OCI-LY7 (cell line): ENCODE data around the gene ZNF407. TPM values are rescaled to one million over a fixed set of nuclear protein-coding genes. Genes with fewer than 3 reads are reported as not detected.

Source experiments
- BruUV-seq: library from RNA; stranded (reverse); fragments of 400-500 nt; replicated peaks from 2 replicates; lab custom pipeline; 2021; lab: Mats Ljungman, UMichigan
- CTCF ChIA-PET: fragments of 300-600 bp; sonication (Branson Sonifier 250); formaldehyde crosslinking; loops from one replicate; lab custom pipeline; 2022; ENCODE audit warnings: antibody characterized with exemption; ENCODE audit not compliant: unreplicated experiment; lab: Charles Lee
- POLR2A ChIA-PET: fragments of 300-600 bp; sonication (Branson Sonifier 250); formaldehyde crosslinking; loops from one replicate; lab custom pipeline; 2022; ENCODE audit warnings: antibody characterized with exemption; lab: Charles Lee
- DNase-seq: peaks from one replicate; pipeline ENCODE4 v3.0.0-alpha.2; 2015; ENCODE audit warnings: low spot score
- H2AFZ ChIP-seq: fragments of 200-600 bp; sonication (generic), shearing (Covaris generic); 2 replicates; pipeline ENCODE4 v1.6.1; 2014; ENCODE audit warnings: mild to moderate bottlenecking, antibody characterized with exemption, low read length, moderate library complexity
- H3K27ac ChIP-seq: fragments of 200-600 bp; sonication (generic); 2 replicates; pipeline ENCODE4 v1.5.1; 2014; ENCODE audit warnings: mixed run types, low read depth, mild to moderate bottlenecking, moderate library complexity, low read length, inconsistent platforms; ENCODE audit not compliant: poor library complexity, severe bottlenecking
- H3K36me3 ChIP-seq: fragments of 200-600 bp; sonication (generic); 2 replicates; pipeline ENCODE4 v1.6.1; 2014; ENCODE audit warnings: mild to moderate bottlenecking, antibody characterized with exemption, low read length, moderate library complexity, mixed read lengths; ENCODE audit not compliant: insufficient read depth
- H3K4me1 ChIP-seq: fragments of 200-600 bp; sonication (generic); 2 replicates; pipeline ENCODE4 v1.5.1; 2014; ENCODE audit warnings: mild to moderate bottlenecking, low read length; ENCODE audit not compliant: insufficient read depth, poor library complexity, severe bottlenecking
- H3K4me2 ChIP-seq: fragments of 200-600 bp; sonication (generic); 2 replicates; pipeline ENCODE4 v1.6.1; 2014; ENCODE audit warnings: mild to moderate bottlenecking, low read length
- H3K4me3 ChIP-seq: fragments of 200-600 bp; sonication (generic); 2 replicates; pipeline ENCODE4 v1.5.1; 2014; ENCODE audit warnings: mild to moderate bottlenecking, low read depth, low read length; ENCODE audit not compliant: poor library complexity, severe bottlenecking
- H3K79me2 ChIP-seq: fragments of 200-600 bp; sonication (generic); 2 replicates; pipeline ENCODE4 v1.6.1; 2016; ENCODE audit warnings: low read depth, mild to moderate bottlenecking, low read length, moderate library complexity, mixed read lengths; ENCODE audit not compliant: insufficient read depth
- H3K9me2 ChIP-seq: fragments of 200-600 bp; sonication (generic); 2 replicates; pipeline ENCODE4 v1.6.1; 2016; ENCODE audit warnings: mild to moderate bottlenecking, low read length, mixed read lengths; ENCODE audit not compliant: insufficient read depth
- H3K9me3 ChIP-seq: fragments of 200-600 bp; sonication (generic); 2 replicates; pipeline ENCODE4 v1.6.1; 2014; ENCODE audit warnings: mild to moderate bottlenecking, mixed run types, low read length, mixed read lengths
- H4K20me1 ChIP-seq: fragments of 200-600 bp; sonication (generic); 2 replicates; pipeline ENCODE4 v1.6.1; 2014; ENCODE audit warnings: mild to moderate bottlenecking, antibody characterized with exemption, low read length, moderate library complexity, mixed read lengths; ENCODE audit not compliant: insufficient read depth
- EZH2phosphoT487 ChIP-seq: fragments of 200-600 bp; sonication (generic); IDR thresholded peaks from 2 replicates; pipeline ENCODE4 v1.6.1; 2018; ENCODE audit warnings: low read depth, borderline replicate concordance, mild to moderate bottlenecking, mixed run types, antibody characterized with exemption, low read length, moderate library complexity, mixed read lengths
- intact Hi-C: fragments of 100-400 bp; cut with micrococcal nuclease; formaldehyde crosslinking; loops from one replicate; pipeline ENCODE4 v1.10.0; 2022; ENCODE audit not compliant: unreplicated experiment
- total RNA-seq, 2 experiments: library from RNA; depleted of rRNA in 1 of 2; stranded (reverse); fragments of >200 nt in 1 of 2; shearing (Covaris generic) in 1 of 2; gene quantifications; 2 replicates each; pipeline ENCODE4 v1.2.3, GENCODE V29; 2014 to 2022
- TF ChIP-seq, protein P1 (sequence below): fragments of 200-600 bp; sonication (generic); conservative IDR thresholded peaks from 2 replicates; pipeline ENCODE4 v1.5.1; 2014; ENCODE audit warnings: mild to moderate bottlenecking, antibody characterized with exemption, low read length, moderate library complexity, mixed read lengths

ZNF407 gene
- total RNA-seq, 2 experiments from 2014 or later, result 8.9 to 11.9 TPM

DNA sequence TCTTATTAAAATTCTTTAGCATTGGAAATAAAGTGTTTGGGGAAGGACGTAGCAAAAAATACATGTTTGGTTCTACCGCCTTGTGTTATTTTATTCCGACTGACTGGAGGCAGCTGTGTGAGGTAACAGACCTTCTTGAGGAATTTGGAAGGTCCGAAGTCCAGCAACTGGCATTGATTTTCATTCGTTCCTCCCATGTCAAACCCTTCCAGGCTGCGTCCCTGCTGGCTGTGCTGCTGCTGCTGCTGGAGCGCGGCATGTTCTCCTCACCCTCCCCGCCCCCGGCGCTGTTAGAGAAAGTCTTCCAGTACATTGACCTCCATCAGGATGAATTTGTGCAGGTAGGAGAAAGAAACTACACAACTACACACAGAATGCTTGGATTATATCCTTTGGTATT, 41.5 kb upstream of the ZNF407 start:
- H3K36me3 ChIP-seq, result no peaks in the 10 kb centered on the region
- ChIA-PET CTCF (no interaction called here), POLR2A (no interaction called here)
- no peak overlapping the region for H3K27ac ChIP-seq
- H4K20me1 ChIP-seq, result no peaks in the 10 kb centered on the region
- no peak overlapping the region for H3K4me3 ChIP-seq
- H3K4me2 ChIP-seq, result no peak overlapping the region
- no peak for DNase-seq
- no peaks in the 10 kb centered on the region for H3K79me2 ChIP-seq
- TF ChIP-seq, protein P1, sequence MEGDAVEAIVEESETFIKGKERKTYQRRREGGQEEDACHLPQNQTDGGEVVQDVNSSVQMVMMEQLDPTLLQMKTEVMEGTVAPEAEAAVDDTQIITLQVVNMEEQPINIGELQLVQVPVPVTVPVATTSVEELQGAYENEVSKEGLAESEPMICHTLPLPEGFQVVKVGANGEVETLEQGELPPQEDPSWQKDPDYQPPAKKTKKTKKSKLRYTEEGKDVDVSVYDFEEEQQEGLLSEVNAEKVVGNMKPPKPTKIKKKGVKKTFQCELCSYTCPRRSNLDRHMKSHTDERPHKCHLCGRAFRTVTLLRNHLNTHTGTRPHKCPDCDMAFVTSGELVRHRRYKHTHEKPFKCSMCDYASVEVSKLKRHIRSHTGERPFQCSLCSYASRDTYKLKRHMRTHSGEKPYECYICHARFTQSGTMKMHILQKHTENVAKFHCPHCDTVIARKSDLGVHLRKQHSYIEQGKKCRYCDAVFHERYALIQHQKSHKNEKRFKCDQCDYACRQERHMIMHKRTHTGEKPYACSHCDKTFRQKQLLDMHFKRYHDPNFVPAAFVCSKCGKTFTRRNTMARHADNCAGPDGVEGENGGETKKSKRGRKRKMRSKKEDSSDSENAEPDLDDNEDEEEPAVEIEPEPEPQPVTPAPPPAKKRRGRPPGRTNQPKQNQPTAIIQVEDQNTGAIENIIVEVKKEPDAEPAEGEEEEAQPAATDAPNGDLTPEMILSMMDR, result no peak
- TF ChIP-seq EZH2phosphoT487, result no peak
- BruUV-seq, result no TSS peak
- H3K9me2 ChIP-seq, result no peaks in the 10 kb centered on the region
- no peak overlapping the region for H2AFZ ChIP-seq
- no peaks in the 10 kb centered on the region for H3K9me3 ChIP-seq
- intact Hi-C loops, result no loop called here
- no peaks in the 10 kb centered on the region for H3K4me1 ChIP-seq

DNA sequence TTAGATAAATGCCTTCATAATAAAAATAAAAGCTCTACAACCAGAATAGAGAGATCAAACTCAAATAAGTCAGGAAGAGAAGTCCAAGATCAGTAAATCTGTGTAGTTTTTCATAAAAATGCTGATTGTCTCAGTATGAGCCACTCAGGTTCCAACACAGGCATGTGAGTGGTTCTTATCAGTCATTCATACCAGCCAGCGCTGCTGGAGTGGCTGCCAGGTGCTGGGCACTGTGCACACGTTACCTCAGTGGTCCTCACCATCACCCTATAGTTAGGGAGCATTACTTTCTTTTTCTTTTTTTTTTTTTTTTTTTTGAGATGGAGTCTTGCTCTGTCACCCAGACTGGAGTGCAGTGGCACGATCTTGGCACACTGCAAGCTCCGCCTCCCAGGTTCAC, 39.6 kb upstream of the ZNF407 start:
- Histone ChIP-seq H3K36me3 (no peaks in the 10 kb centered on the region), H4K20me1 (no peaks in the 10 kb centered on the region), H3K9me3 (no peaks in the 10 kb centered on the region), H2AFZ (no peak overlapping the region), H3K27ac (no peak overlapping the region), H3K4me2 (no peak overlapping the region), H3K9me2 (no peaks in the 10 kb centered on the region), H3K4me1 (no peaks in the 10 kb centered on the region), H3K79me2 (no peaks in the 10 kb centered on the region), H3K4me3 (no peak overlapping the region)
- no peak for TF ChIP-seq EZH2phosphoT487
- TF ChIP-seq, protein P1, result no peak
- ChIA-PET POLR2A (interaction anchor here (0.6 kb wide), 1 partner anchor 932 kb away, joined by 4 read pairs; no protein-coding TSS in a partner anchor), CTCF (no interaction called here)
- BruUV-seq, result no TSS peak
- intact Hi-C loops, result no loop called here
- no peak for DNase-seq

DNA sequence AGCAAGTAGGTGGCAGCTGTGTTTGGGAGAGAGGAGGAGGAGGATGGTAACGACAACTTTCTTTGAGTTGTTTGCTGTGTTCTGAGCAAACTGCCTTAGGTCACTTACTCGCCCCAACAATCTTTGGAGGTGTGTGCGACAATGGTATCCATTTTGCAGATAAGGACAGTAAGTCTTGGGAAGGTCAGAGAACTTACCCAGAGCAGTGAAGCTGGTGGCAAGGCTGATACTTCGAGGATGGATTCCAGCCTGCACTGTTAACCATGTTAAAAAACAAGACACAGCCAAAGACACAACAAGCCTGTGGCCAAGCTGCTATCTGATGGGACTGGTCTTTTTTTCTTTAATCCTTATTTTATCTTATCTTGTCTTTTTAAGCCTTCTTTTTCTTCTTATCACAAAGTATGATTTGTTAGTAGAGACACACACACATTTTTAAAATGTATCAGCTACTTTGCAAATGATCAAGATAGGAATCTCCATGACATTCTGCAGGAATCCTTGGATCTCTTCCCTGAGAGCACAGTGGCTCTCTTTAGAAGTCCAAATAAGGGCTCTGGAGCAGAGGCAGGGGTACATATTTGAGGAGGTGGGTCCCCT, 35.4 kb upstream of the ZNF407 start:
- ChIA-PET POLR2A (no interaction called here), CTCF (no interaction called here)
- Histone ChIP-seq H3K4me1 (no peaks in the 10 kb centered on the region), H3K9me2 (no peaks in the 10 kb centered on the region), H3K4me2 (no peak overlapping the region), H3K79me2 (no peaks in the 10 kb centered on the region), H3K4me3 (no peak overlapping the region), H3K9me3 (no peaks in the 10 kb centered on the region), H3K27ac (no peak overlapping the region), H4K20me1 (no peaks in the 10 kb centered on the region), H3K36me3 (no peaks in the 10 kb centered on the region), H2AFZ (no peak overlapping the region)
- no peak for TF ChIP-seq EZH2phosphoT487
- TF ChIP-seq, protein P1, result no peak
- intact Hi-C loops, result no loop called here
- no TSS peak for BruUV-seq
- DNase-seq, result no peak
